HG02610 (cell line): ENCODE measurements around the gene LPIN1.
A peak's percentile ranks its signal among the peaks of the same experiment; 100 is the strongest.
"Not testable (repeated sequence)": the region's sequence is repeated elsewhere in the genome, so short reads cannot be mapped to it uniquely, and the experiment has no call there.

ENCODE experiments used
- ATAC-seq: cut with Tn5 transposase; IDR thresholded peaks from one replicate; pipeline ENCODE4 v1.9.1; 2021; ENCODE audit warnings: mild to moderate bottlenecking, moderate library complexity; ENCODE audit not compliant: unreplicated experiment

LPIN1 gene

GRCh38 chr2:11743846-11744553, 2.4 kb upstream of the LPIN1 start:
- ATAC-seq, result peak; percentile 78

DNA sequence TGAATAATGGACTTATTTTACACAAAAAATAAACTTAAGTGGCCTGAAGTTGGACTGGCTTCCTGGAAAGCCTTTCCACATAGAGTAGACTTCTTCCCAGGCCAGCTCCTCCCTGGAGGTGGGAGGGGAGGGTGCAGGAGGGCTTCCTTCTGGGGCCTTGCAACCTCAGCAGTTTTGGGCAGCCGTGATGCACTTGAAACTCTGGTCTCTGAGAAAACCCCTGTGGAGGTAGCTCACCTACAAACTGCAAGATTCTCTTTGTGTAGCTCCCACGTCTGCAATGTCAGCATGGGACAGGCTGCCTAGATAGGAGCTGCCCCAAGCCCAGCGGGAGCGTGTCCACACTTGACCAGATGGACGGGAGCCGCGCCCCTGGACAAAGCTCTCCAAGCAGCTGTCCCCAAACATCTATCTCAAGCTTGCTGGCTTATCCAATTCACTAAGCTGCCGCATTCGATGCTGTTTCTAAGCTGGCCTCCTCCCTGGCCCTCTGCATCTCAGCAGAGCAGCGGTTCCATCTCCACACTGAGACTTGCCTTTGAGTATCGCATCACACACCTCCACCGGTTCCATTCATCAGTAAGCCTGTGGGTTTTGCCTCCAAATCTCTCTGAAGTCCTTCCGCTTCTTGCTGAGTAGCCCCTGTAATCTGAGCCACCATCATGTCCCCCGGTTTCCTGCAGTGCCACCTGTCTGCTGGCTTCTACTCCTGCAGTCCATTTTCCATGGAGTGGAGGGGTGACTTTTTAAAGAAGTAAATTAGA, 1.6 kb upstream of the LPIN1 start:
- no peak for ATAC-seq

GRCh38 chr2:11745613-11746375, 638 bp upstream of the LPIN1 start:
- no peak for ATAC-seq

- peak; percentile 17 for ATAC-seq
Observed at GRCh38 chr2:11746807-11747459, 501 bp downstream of the LPIN1 start.

DNA sequence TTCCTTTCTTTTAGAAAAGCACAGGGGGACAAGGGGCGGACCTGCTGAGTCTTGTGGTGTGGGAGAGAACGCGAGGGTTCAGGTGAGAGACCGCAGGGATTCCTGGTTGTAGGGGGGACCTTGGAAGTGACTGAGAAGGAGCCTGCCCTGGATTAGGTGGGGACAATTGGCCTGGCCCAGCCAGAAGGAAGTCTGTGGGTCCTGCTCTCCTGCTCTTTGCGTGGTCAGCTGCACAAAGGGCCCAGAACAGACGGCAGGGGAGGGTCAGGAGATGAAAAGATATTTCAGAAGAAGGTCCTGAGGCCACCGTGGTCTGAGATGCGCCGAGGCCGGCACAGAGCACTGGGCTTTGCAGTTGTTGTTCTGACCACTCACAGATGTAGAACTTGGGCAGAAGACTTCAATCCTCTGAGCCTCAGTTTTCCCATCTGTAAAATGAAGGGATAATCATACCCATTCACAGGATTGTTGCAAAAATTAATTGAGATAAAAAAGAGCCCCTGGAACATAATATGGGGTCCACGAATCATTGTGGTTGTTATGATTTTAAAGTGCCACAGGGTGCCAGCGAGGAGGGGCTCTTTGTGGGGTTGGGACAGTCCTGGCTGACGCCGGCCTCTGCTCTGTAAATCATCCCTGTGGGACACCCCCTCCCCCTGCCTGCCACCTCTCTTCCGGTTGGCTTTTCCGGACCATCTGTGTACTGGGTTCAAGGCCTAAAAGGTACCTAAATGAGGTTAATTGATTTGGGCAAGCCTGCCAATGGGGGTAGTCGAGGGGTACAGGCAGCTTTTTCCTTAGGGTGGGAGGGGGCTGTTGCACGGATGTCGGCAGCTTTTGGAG, 1.8 kb downstream of the LPIN1 start:
- no peak for ATAC-seq

- no peak for ATAC-seq
Observed at GRCh38 chr2:11748861-11749645, 2.6 kb downstream of the LPIN1 start.

- no peak for ATAC-seq
Observed at GRCh38 chr2:11749646-11750349, 3.4 kb downstream of the LPIN1 start.

GRCh38 chr2:11750422-11750821, 4.0 kb downstream of the LPIN1 start:
- ATAC-seq, result peak; percentile 46

- ATAC-seq, result no peak
Observed at GRCh38 chr2:11750917-11751316, 4.5 kb downstream of the LPIN1 start.

- ATAC-seq, result no peak
Observed at GRCh38 chr2:11752906-11753305, 6.5 kb downstream of the LPIN1 start.

DNA sequence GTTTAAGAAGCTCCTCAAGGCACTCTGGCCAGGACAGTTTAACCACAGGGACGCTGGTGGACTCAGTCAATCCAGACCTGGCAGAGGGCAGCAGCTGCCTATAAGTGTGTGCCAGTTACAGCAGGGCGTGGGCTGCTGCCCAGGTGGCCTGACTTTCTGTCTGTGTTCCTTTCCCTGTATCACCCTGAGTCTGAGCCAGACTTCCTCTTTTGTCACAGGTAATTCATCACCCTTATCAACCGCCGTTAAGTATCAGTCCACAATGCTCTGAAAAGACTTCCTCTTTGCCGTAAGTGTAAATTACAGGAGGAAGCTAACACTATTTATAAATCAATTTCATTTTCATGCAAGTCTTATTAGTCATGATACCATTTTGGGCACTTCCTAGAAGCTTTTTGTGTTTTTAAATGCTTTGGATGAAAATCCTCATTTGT, 7.0 kb downstream of the LPIN1 start:
- peak; percentile 80 for ATAC-seq

DNA sequence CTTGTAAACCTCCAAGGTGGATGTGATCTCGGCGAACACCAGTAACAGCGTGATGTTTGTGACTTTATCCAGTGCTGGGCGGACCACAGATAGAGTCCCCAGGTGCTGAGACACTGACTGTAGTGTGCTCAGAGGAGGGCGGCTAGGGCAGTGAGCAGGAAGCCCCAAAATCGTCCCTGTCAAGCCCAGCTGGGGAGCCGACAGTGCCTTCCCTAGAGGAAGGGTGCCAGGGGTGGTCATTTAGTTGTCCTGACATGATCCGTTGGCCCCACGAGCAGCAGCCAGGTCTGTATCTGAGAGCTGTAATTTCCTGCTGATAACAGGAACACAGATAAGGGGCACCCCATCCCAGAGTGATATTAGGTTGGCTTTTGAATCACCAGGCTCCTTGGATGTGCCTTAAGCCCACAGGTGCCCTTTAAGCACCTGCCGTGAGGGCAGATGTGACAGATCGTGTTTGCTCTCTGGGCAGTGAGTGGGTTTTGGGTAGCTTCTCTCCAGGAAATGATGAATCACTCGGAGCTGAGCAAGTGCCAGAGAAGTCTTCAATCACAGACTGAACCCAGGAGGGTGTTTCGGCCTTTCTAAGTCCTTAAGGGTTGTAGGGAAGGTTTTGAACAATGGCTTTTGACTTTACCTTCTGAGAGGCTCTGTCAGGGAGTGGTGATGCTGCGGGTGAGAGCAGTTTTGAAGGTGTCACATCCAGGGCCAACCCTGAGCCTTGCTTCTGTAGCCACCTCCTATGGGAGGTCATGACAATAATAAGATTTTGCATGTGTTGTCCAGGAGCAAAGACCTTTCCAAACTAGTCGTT, 7.7 kb downstream of the LPIN1 start:
- peak; percentile 25 for ATAC-seq

DNA sequence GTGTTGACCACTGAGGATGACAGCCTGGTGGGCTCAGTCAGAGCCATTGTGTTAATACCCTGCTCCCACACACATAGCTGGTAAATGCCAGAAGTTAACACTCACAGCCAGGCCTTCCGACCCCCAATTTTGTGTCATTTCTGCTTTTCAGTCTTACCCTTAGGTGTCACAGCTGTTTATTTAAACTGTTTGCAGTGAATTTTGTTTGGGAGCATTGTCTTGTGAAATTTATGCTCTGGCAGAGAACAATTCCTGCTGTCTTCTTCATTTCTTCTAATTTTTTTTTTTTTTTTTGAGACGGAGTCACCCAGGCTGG, 8.2 kb downstream of the LPIN1 start:
- ATAC-seq, result no peak

- no peak for ATAC-seq
Observed at GRCh38 chr2:11757101-11757500, 10.7 kb downstream of the LPIN1 start.

DNA sequence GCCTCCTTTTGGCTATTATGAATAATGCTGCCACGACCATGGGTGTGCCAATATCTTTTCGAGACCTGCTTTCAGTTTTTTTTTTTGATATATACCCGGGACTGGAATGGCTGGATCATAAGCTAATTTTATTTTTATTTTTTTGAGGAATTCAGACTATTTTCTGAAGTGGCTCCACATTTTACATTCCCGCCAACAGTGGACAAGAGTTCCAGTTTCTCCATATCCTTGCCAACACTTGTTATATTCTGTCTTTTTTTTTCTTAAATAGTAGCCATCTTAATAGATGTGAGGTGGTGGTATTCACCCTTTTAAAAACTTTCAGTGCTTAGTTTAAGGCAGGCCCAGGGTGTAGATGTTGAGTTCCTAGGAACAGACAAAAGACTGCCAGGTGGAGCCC, 11.8 kb downstream of the LPIN1 start:
- ATAC-seq, result no peak

GRCh38 chr2:11758647-11759046, 12.2 kb downstream of the LPIN1 start:
- no peak for ATAC-seq

DNA sequence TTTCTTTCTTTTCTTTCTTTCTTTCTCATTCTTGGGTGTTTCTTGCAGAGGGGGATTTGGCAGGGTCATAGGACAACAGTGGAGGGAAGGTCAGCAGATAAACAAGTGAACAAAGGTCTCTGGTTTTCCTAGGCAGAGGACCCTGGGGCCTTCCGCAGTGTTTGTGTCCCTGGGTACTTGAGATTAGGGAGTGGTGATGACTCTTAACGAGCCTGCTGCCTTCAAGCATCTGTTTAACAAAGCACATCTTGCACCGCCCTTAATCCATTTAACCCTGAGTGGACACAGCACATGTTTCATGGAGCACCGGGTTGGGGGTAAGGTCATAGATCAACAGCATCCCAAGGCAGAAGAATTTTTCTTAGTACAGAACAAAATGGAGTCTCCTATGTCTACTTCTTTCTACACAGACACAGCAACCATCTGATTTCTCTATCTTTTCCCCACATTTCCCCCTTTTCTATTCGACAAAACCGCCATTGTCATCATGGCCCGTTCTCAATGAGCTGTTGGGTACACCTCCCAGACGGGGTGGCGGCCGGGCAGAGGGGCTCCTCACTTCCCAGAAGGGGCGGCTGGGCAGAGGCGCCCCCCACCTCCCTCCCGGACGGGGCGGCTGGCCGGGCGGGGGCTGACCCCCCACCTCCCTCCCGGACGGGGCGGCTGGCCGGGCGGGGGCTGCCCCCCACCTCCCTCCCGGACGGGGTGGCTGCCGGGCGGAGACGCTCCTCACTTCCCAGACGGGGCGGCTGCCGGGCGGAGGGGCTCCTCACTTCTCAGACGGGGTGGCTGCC, 12.9 kb downstream of the LPIN1 start:
- not testable (repeated sequence) for ATAC-seq
